ENCODE measurements around the gene GRM7. TPM values are rescaled to one million over a fixed set of nuclear protein-coding genes. Genes with fewer than 3 reads are reported as not detected.

Gene GRM7
- total RNA-seq, 1 experiment from 2014 or later, result 0.28 TPM

GRCh38 chr3:6867269-6867668, 6.4 kb downstream of the GRM7 start:
- H3K9ac ChIP-seq (ENCODE audit: extremely low read depth, insufficient read length, low read length), result no peak overlapping the region
- no peak overlapping the region for H2BK120ac ChIP-seq (ENCODE audit: low read depth, low read length, poor library complexity, severe bottlenecking)
- no peak overlapping the region for H4K8ac ChIP-seq (replicated peaks; ENCODE audit: insufficient read length, low read depth, low read length)
- H3K9me3 ChIP-seq (ENCODE audit: control insufficient read depth, low read depth, low read length), result no peaks in the 10 kb centered on the region
- H3K79me2 ChIP-seq (ENCODE audit: insufficient read depth, low read length), result no peaks in the 10 kb centered on the region
- H3K23ac ChIP-seq (ENCODE audit: insufficient read length, low read depth, low read length), result no peak overlapping the region
- no peaks in the 10 kb centered on the region for H4K20me1 ChIP-seq (ENCODE audit: control insufficient read depth, insufficient read depth, insufficient read length)
- no peak overlapping the region for H3K4me2 ChIP-seq (ENCODE audit: insufficient read depth, insufficient read length, low read length)
- no peak overlapping the region for H2AK5ac ChIP-seq (ENCODE audit: insufficient read length, low read length)
- H3K79me1 ChIP-seq (ENCODE audit: insufficient read depth, low read depth, low read length, poor library complexity, severe bottlenecking), result no peaks in the 10 kb centered on the region
- no peaks in the 10 kb centered on the region for H3K9me3 Mint-ChIP-seq
- no peak overlapping the region for H4K5ac ChIP-seq (ENCODE audit: insufficient read length, low read depth, low read length)
- H3K18ac ChIP-seq (ENCODE audit: insufficient read length, low read depth, low read length), result no peak overlapping the region
- H3K14ac ChIP-seq (ENCODE audit: insufficient read depth, low read length), result no peak overlapping the region
- no peak overlapping the region for H3K56ac ChIP-seq (ENCODE audit: insufficient read length, low read depth, low read length)
- no peak overlapping the region for H2BK20ac ChIP-seq (ENCODE audit: low read depth, low read length, poor library complexity, severe bottlenecking)
- no peak overlapping the region for H2BK5ac ChIP-seq (ENCODE audit: insufficient read length, low read length)
- H2BK12ac ChIP-seq (ENCODE audit: insufficient read length, low read depth, low read length), result no peak overlapping the region
- no peak overlapping the region for H3K4me3 Mint-ChIP-seq
- no peak overlapping the region for H4K91ac ChIP-seq (ENCODE audit: insufficient read length, low read depth, low read length)
- H3K27ac Mint-ChIP-seq, result no peak overlapping the region
- no peaks in the 10 kb centered on the region for H3K36me3 Mint-ChIP-seq (ENCODE audit: insufficient read depth in 1 of 3, low read depth in 3 of 3)
- H3T11ph ChIP-seq (ENCODE audit: low read length), result no peak overlapping the region
- H3K27me3 Mint-ChIP-seq (ENCODE audit: low read depth), result peaks cover 44% of the 10 kb centered on the region
- peak; percentile 31; the same call in 2 of the 3 replicates for TF ChIP-seq CTCF (conservative IDR thresholded peaks at IDR 0.05)
- H3K27me3 ChIP-seq (ENCODE audit: insufficient read depth, low read length), result peaks cover 20% of the 10 kb centered on the region; the same call in 1 of the 2 replicates
- peaks cover 7% of the 10 kb centered on the region for H3K23me2 ChIP-seq (ENCODE audit: insufficient read length, low read depth, low read length, poor library complexity, severe bottlenecking)
- no peak for DNase-seq
- H3K4ac ChIP-seq (ENCODE audit: low read depth, low read length), result no peak overlapping the region
- H2AFZ ChIP-seq (ENCODE audit: low read length), result no peak overlapping the region
- H3K4me1 ChIP-seq (ENCODE audit: insufficient read depth, low read length), result no peaks in the 10 kb centered on the region
- peaks cover 7 to 14% of the 10 kb centered on the region in 2 experiments for H3K4me1 Mint-ChIP-seq
- H3K27ac ChIP-seq (ENCODE audit: insufficient read length, low read depth, low read length), result no peak overlapping the region
- H2BK15ac ChIP-seq (ENCODE audit: low read depth, low read length), result no peak overlapping the region
- WGBS (ENCODE audit: extremely low coverage, insufficient read length, low lambda C conversion rate), result no CpG with 5 or more reads among the region's 3 CpGs
